Endodermal cell (in vitro differentiated cells): ENCODE measurements around the gene ODAD3. TPM values are rescaled to one million over a fixed set of nuclear protein-coding genes. Genes with fewer than 3 reads are reported as not detected.

ENCODE experiments used
- DNase-seq: peaks from one replicate; pipeline ENCODE4 v3.0.0-alpha.2; 2017
- H3K27ac ChIP-seq: 2 replicates; pipeline ENCODE4 v1.5.1; 2013; ENCODE audit warnings: mild to moderate bottlenecking, low read depth, low read length, moderate library complexity
- H3K27me3 ChIP-seq: 2 replicates; pipeline ENCODE4 v1.6.1; 2013; ENCODE audit warnings: mild to moderate bottlenecking, low read length, moderate library complexity; ENCODE audit not compliant: insufficient read depth, control insufficient read depth, poor library complexity, severe bottlenecking
- H3K36me3 ChIP-seq: 2 replicates; pipeline ENCODE4 v1.7.0; 2013; ENCODE audit warnings: mild to moderate bottlenecking, low read length, moderate library complexity; ENCODE audit not compliant: control insufficient read depth, insufficient read depth
- H3K4me1 ChIP-seq: one replicate; pipeline ENCODE4 v1.7.0; 2013; ENCODE audit warnings: low read length; ENCODE audit not compliant: control insufficient read depth, insufficient read depth
- H3K4me3 ChIP-seq: 2 replicates; pipeline ENCODE4 v1.5.1; 2013; ENCODE audit warnings: mild to moderate bottlenecking, low read length, moderate library complexity
- H3K9ac ChIP-seq: 2 replicates; pipeline ENCODE4 v1.6.1; 2013; ENCODE audit warnings: mild to moderate bottlenecking, low read length, moderate library complexity; ENCODE audit not compliant: poor library complexity, severe bottlenecking; ENCODE audit errors: extremely low read depth
- H3K9me3 ChIP-seq: 2 replicates; pipeline ENCODE4 v1.6.1; 2013; ENCODE audit warnings: mild to moderate bottlenecking, low read length, moderate library complexity; ENCODE audit not compliant: control insufficient read depth
- H3K27ac Mint-ChIP-seq: 2 replicates; pipeline ENCODE4 v1.8.0; 2020; ENCODE audit warnings: mixed read lengths
- H3K27me3 Mint-ChIP-seq: 2 replicates; pipeline ENCODE4 v1.8.0; 2021; ENCODE audit warnings: mild to moderate bottlenecking, mixed read lengths; ENCODE audit not compliant: insufficient read depth
- H3K36me3 Mint-ChIP-seq: 2 replicates; pipeline ENCODE4 v1.8.0; 2020; ENCODE audit warnings: low read depth, mixed read lengths
- H3K4me1 Mint-ChIP-seq: 2 replicates; pipeline ENCODE4 v1.8.0; 2020; ENCODE audit warnings: mixed read lengths
- H3K4me3 Mint-ChIP-seq: 2 replicates; pipeline ENCODE4 v1.8.0; 2020; ENCODE audit warnings: mild to moderate bottlenecking, moderate library complexity, mixed read lengths
- H3K9me3 Mint-ChIP-seq: 2 replicates; pipeline ENCODE4 v1.8.0; 2020; ENCODE audit warnings: mild to moderate bottlenecking, mixed read lengths
- CTCF ChIP-seq: fragments of 200-600 bp; sonication (generic); conservative IDR thresholded peaks from 2 replicates; pipeline ENCODE4 v1.5.0; 2021; ENCODE audit warnings: antibody characterized with exemption, mild to moderate bottlenecking
- WGBS, 2 experiments: methylation state at CpG; one replicate each; pipeline versions ENCODE4 v1.1.5 to v1.1.7; 2013; ENCODE audit warnings: missing lambda C conversion rate in 2 of 2, mixed read lengths in 1 of 2; ENCODE audit not compliant: insufficient coverage in 1 of 2, insufficient read length in 1 of 2; 5-methylcytosine and 5-hydroxymethylcytosine counted together
- total RNA-seq, 2 donors: library from RNA; stranded (reverse); fragmentation: NEBNext Ultra II Directional in 1 of 2; extraction: Animal tissue kit (Norgen Biotek cat#: 25700) in 1 of 2; gene quantifications; 2 replicates in 1 of 2; 3 replicates in 1 of 2; pipeline ENCODE4 v1.2.1, GENCODE V29; 2021

ODAD3 gene
- total RNA-seq, 2 donors from 2014 or later, result 0.88 to 2.4 TPM

GRCh38 chr19:11370744-11371143, 64.2 kb downstream of the ODAD3 start:
- Histone ChIP-seq H3K4me3 (no peak overlapping the region), H3K4me1 (peaks cover 4% of the 10 kb centered on the region), H3K9me3 (no peaks in the 10 kb centered on the region), H3K27ac (no peak overlapping the region), H3K9ac (no peak overlapping the region), H3K36me3 (no peaks in the 10 kb centered on the region), H3K27me3 (no peaks in the 10 kb centered on the region)
- Mint-ChIP-seq H3K27me3 (no peaks in the 10 kb centered on the region), H3K27ac (no peak overlapping the region), H3K9me3 (no peaks in the 10 kb centered on the region), H3K36me3 (peaks cover 14% of the 10 kb centered on the region), H3K4me1 (no peaks in the 10 kb centered on the region), H3K4me3 (no peak overlapping the region)
- no peak for DNase-seq
- WGBS, 2 experiments, result 91 to 94% methylated on average over 2 of the region's 2 CpGs
- TF ChIP-seq CTCF, result no peak

Other genes with a start within 250 kb of the ODAD3 start
- 10 to 100 TPM; 74.2 to 87.7 TPM for gene KANK2, start 237.6 kb downstream of the ODAD3 start, total RNA-seq
- gene ANGPTL8, start 195.5 kb downstream of the ODAD3 start, total RNA-seq, result not detected
- 100 to 1,000 TPM in 1 of 2 donors, 10 to 100 TPM in 1; 93.8 to 111 TPM for gene DOCK6, start 172.6 kb downstream of the ODAD3 start, total RNA-seq
- not detected for gene TSPAN16, start 139.0 kb downstream of the ODAD3 start, total RNA-seq
- 10 to 100 TPM; 37.2 to 43.2 TPM for gene RAB3D, start 95.5 kb downstream of the ODAD3 start, total RNA-seq
- gene TMEM205, start 88.9 kb downstream of the ODAD3 start, total RNA-seq, result 10 to 100 TPM; 58.2 to 58.9 TPM
- gene CCDC159, start 88.6 kb downstream of the ODAD3 start, total RNA-seq, result 10 to 100 TPM; 12.2 to 15.2 TPM
- gene PLPPR2, start 79.7 kb downstream of the ODAD3 start, total RNA-seq, result 1 to 10 TPM; 3.1 to 6.8 TPM
- gene SWSAP1, start 60.5 kb downstream of the ODAD3 start, total RNA-seq, result 1 to 10 TPM; 2.2 to 2.8 TPM
- 10 to 100 TPM; 27.0 to 39.5 TPM for gene EPOR, start 50.8 kb downstream of the ODAD3 start, total RNA-seq
- gene RGL3, start 15.8 kb downstream of the ODAD3 start, total RNA-seq, result 100 to 1,000 TPM; 125 to 131 TPM
- gene PRKCSH, start 514 bp upstream of the ODAD3 start, total RNA-seq, result 100 to 1,000 TPM; 454 to 459 TPM
- under 1 TPM in 1 of 2 donors, not detected in 1; 0.55 TPM for gene ELAVL3, start 45.9 kb upstream of the ODAD3 start, total RNA-seq
- gene ZNF653, start 70.7 kb upstream of the ODAD3 start, total RNA-seq, result 10 to 100 TPM; 12.3 to 12.6 TPM
- gene ECSIT, start 94.0 kb upstream of the ODAD3 start, total RNA-seq, result 10 to 100 TPM; 24.7 to 26.2 TPM
- gene CNN1, start 103.7 kb upstream of the ODAD3 start, total RNA-seq, result 10 to 100 TPM; 12.8 to 16.2 TPM
- 10 to 100 TPM; 62.6 to 68.7 TPM for gene ELOF1, start 124.1 kb upstream of the ODAD3 start, total RNA-seq
- gene ACP5, start 142.5 kb upstream of the ODAD3 start, total RNA-seq, result 1 to 10 TPM; 2.1 to 3.8 TPM
- 10 to 100 TPM; 22.0 to 30.5 TPM for gene ZNF627, start 162.4 kb upstream of the ODAD3 start, total RNA-seq